Measurements from ENCODE around the gene NKAIN1.

The NKAIN1 gene

GRCh38 chr1:31151402-31151801, 88.3 kb downstream of the NKAIN1 start:
- Histone ChIP-seq H2AFZ (ENCODE audit: low read depth, low read length) (no peak overlapping the region), H3K4ac (ENCODE audit: low read depth in 1 of 2, low read length in 2 of 2) (no peak overlapping the region), H3K36me3 (ENCODE audit: control insufficient read depth in 1 of 2, insufficient read depth in 2 of 2, low read depth in 1 of 2, low read length in 2 of 2) (no peaks in the 10 kb centered on the region), H2BK12ac (ENCODE audit: low read length in 2 of 2) (no peak overlapping the region), H4K91ac (ENCODE audit: low read length) (no peak overlapping the region), H3K27me3 (ENCODE audit: control insufficient read depth in 1 of 2, insufficient read depth in 1 of 2, low read length in 2 of 2) (no peaks in the 10 kb centered on the region), H2BK15ac (ENCODE audit: low read depth, poor library complexity, severe bottlenecking) (no peak overlapping the region), H3K4me3 (ENCODE audit: insufficient read depth in 1 of 2, low read depth in 1 of 2, low read length in 2 of 2) (no peak overlapping the region), H3K27ac (ENCODE audit: low read length, poor library complexity, severe bottlenecking) (no peak overlapping the region), H3K23ac (ENCODE audit: low read length in 2 of 2) (no peak overlapping the region), H3K9ac (ENCODE audit: low read length) (no peak overlapping the region), H4K8ac (ENCODE audit: low read length) (no peak overlapping the region), H3K9me3 (ENCODE audit: control insufficient read depth, low read length) (no peaks in the 10 kb centered on the region), H3K4me2 (ENCODE audit: low read length, poor library complexity, severe bottlenecking) (no peak overlapping the region), H3K14ac (ENCODE audit: low read length in 2 of 2) (no peak overlapping the region), H2BK120ac (ENCODE audit: low read depth, low read length) (no peak overlapping the region), H2AK5ac (ENCODE audit: low read length, severe bottlenecking) (no peak overlapping the region), H2BK5ac (ENCODE audit: low read depth, low read length, poor library complexity, severe bottlenecking) (no peak overlapping the region), H3K4me1 (ENCODE audit: control insufficient read depth, insufficient read depth, low read depth, low read length) (peaks cover 2% of the 10 kb centered on the region), H3K79me1 (replicated peaks; ENCODE audit: low read length, poor library complexity, severe bottlenecking) (peaks cover 1% of the 10 kb centered on the region), H3K18ac (ENCODE audit: low read depth in 1 of 2, low read length in 2 of 2) (no peak overlapping the region)
- 100% methylated on average over 3 of the region's 3 CpGs for WGBS
- no peak for DNase-seq

DNA sequence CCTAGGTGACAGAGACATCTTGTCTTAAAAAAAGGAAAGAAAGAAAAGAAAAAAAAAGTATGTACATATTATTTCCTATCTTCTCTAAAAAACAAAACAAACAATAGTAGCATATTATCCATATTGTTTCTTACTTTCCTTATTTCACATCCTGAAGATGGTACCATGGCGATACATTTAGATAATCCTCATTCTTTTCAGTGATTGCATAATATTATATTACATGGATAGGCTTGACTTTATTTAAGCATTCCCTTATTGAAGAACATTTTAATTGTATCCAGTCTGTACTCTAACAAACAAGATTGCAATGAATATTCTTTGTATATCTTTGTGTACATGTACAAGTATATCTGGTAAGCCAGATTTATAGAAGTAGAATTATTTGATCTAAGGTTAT, 91.3 kb downstream of the NKAIN1 start:
- H3K27me3 ChIP-seq (ENCODE audit: control insufficient read depth in 1 of 2, insufficient read depth in 1 of 2, low read length in 2 of 2), result no peaks in the 10 kb centered on the region
- H2BK120ac ChIP-seq (ENCODE audit: low read depth, low read length), result no peak overlapping the region
- no peak overlapping the region for H3K9ac ChIP-seq (ENCODE audit: low read length)
- no CpG with 5 or more reads among the region's 1 CpG for WGBS
- H2AFZ ChIP-seq (ENCODE audit: low read depth, low read length), result no peak overlapping the region
- H3K79me1 ChIP-seq (replicated peaks; ENCODE audit: low read length, poor library complexity, severe bottlenecking), result no peaks in the 10 kb centered on the region
- no peak overlapping the region for H3K27ac ChIP-seq (ENCODE audit: low read length, poor library complexity, severe bottlenecking)
- H3K4ac ChIP-seq (ENCODE audit: low read depth in 1 of 2, low read length in 2 of 2), result no peak overlapping the region
- H2BK15ac ChIP-seq (ENCODE audit: low read depth, poor library complexity, severe bottlenecking), result no peak overlapping the region
- H3K14ac ChIP-seq (ENCODE audit: low read length in 2 of 2), result no peak overlapping the region
- H2BK12ac ChIP-seq (ENCODE audit: low read length in 2 of 2), result no peak overlapping the region
- no peaks in the 10 kb centered on the region for H3K9me3 ChIP-seq (ENCODE audit: control insufficient read depth, low read length)
- no peak for DNase-seq
- no peak overlapping the region for H3K4me3 ChIP-seq (ENCODE audit: insufficient read depth in 1 of 2, low read depth in 1 of 2, low read length in 2 of 2)
- H3K36me3 ChIP-seq (ENCODE audit: control insufficient read depth in 1 of 2, insufficient read depth in 2 of 2, low read depth in 1 of 2, low read length in 2 of 2), result no peaks in the 10 kb centered on the region
- no peak overlapping the region for H3K4me2 ChIP-seq (ENCODE audit: low read length, poor library complexity, severe bottlenecking)
- no peak overlapping the region for H4K91ac ChIP-seq (ENCODE audit: low read length)
- H3K4me1 ChIP-seq (ENCODE audit: control insufficient read depth, insufficient read depth, low read depth, low read length), result no peaks in the 10 kb centered on the region
- no peak overlapping the region for H2BK5ac ChIP-seq (ENCODE audit: low read depth, low read length, poor library complexity, severe bottlenecking)
- no peak overlapping the region for H2AK5ac ChIP-seq (ENCODE audit: low read length, severe bottlenecking)
- H3K23ac ChIP-seq (ENCODE audit: low read length in 2 of 2), result no peak overlapping the region
- no peak overlapping the region for H4K8ac ChIP-seq (ENCODE audit: low read length)
- no peak overlapping the region for H3K18ac ChIP-seq (ENCODE audit: low read depth in 1 of 2, low read length in 2 of 2)

- Histone ChIP-seq H3K27me3 (ENCODE audit: control insufficient read depth in 1 of 2, insufficient read depth in 1 of 2, low read length in 2 of 2) (no peaks in the 10 kb centered on the region), H2BK12ac (ENCODE audit: low read length in 2 of 2) (no peak overlapping the region), H3K23ac (ENCODE audit: low read length in 2 of 2) (no peak overlapping the region), H3K4me3 (ENCODE audit: insufficient read depth in 1 of 2, low read depth in 1 of 2, low read length in 2 of 2) (no peak overlapping the region), H3K27ac (ENCODE audit: low read length, poor library complexity, severe bottlenecking) (no peak overlapping the region), H3K4me1 (ENCODE audit: control insufficient read depth, insufficient read depth, low read depth, low read length) (no peaks in the 10 kb centered on the region), H2AK5ac (ENCODE audit: low read length, severe bottlenecking) (no peak overlapping the region), H3K4me2 (ENCODE audit: low read length, poor library complexity, severe bottlenecking) (no peak overlapping the region), H2AFZ (ENCODE audit: low read depth, low read length) (no peak overlapping the region), H4K91ac (ENCODE audit: low read length) (no peak overlapping the region), H3K9me3 (ENCODE audit: control insufficient read depth, low read length) (no peaks in the 10 kb centered on the region), H3K14ac (ENCODE audit: low read length in 2 of 2) (no peak overlapping the region), H3K18ac (ENCODE audit: low read depth in 1 of 2, low read length in 2 of 2) (no peak overlapping the region), H3K36me3 (ENCODE audit: control insufficient read depth in 1 of 2, insufficient read depth in 2 of 2, low read depth in 1 of 2, low read length in 2 of 2) (no peaks in the 10 kb centered on the region), H3K4ac (ENCODE audit: low read depth in 1 of 2, low read length in 2 of 2) (no peak overlapping the region), H3K9ac (ENCODE audit: low read length) (no peak overlapping the region), H4K8ac (ENCODE audit: low read length) (no peak overlapping the region), H2BK15ac (ENCODE audit: low read depth, poor library complexity, severe bottlenecking) (no peak overlapping the region), H2BK5ac (ENCODE audit: low read depth, low read length, poor library complexity, severe bottlenecking) (no peak overlapping the region), H3K79me1 (replicated peaks; ENCODE audit: low read length, poor library complexity, severe bottlenecking) (no peaks in the 10 kb centered on the region), H2BK120ac (ENCODE audit: low read depth, low read length) (no peak overlapping the region)
- DNase-seq, result no peak
- 81% methylated on average over 3 of the region's 3 CpGs for WGBS
Observed at GRCh38 chr1:31145648-31146047, 94.0 kb downstream of the NKAIN1 start.

DNA sequence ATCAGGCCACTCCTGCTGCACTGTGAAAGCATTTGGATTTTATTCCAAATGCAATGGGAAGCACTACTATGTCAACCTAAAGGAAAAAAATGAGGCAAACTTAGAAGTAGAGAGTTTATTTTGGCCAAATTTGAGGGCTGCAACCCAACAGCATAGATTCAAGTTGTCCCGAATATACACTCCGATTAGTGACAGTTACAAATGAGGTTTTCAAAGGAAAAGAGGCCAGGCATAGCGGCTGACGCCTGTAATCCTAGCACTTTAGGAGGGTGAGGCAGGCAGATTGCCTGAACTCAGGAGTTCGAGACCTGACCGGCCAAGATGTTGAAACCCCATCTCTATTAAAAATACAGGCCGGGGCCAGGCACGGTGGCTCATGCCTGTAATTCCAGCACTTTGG, 95.2 kb downstream of the NKAIN1 start:
- H2BK12ac ChIP-seq (ENCODE audit: low read length in 2 of 2), result no peak overlapping the region
- no peak overlapping the region for H3K9ac ChIP-seq (ENCODE audit: low read length)
- no peak overlapping the region for H2BK5ac ChIP-seq (ENCODE audit: low read depth, low read length, poor library complexity, severe bottlenecking)
- H3K4ac ChIP-seq (ENCODE audit: low read depth in 1 of 2, low read length in 2 of 2), result no peak overlapping the region
- no peak for DNase-seq
- no peaks in the 10 kb centered on the region for H3K36me3 ChIP-seq (ENCODE audit: control insufficient read depth in 1 of 2, insufficient read depth in 2 of 2, low read depth in 1 of 2, low read length in 2 of 2)
- no peak overlapping the region for H2BK15ac ChIP-seq (ENCODE audit: low read depth, poor library complexity, severe bottlenecking)
- H3K79me1 ChIP-seq (replicated peaks; ENCODE audit: low read length, poor library complexity, severe bottlenecking), result no peaks in the 10 kb centered on the region
- no peak overlapping the region for H3K23ac ChIP-seq (ENCODE audit: low read length in 2 of 2)
- no peak overlapping the region for H3K14ac ChIP-seq (ENCODE audit: low read length in 2 of 2)
- no peak overlapping the region for H2AFZ ChIP-seq (ENCODE audit: low read depth, low read length)
- no peaks in the 10 kb centered on the region for H3K27me3 ChIP-seq (ENCODE audit: control insufficient read depth in 1 of 2, insufficient read depth in 1 of 2, low read length in 2 of 2)
- no peak overlapping the region for H2AK5ac ChIP-seq (ENCODE audit: low read length, severe bottlenecking)
- no peak overlapping the region for H2BK120ac ChIP-seq (ENCODE audit: low read depth, low read length)
- H3K4me2 ChIP-seq (ENCODE audit: low read length, poor library complexity, severe bottlenecking), result no peak overlapping the region
- no peaks in the 10 kb centered on the region for H3K4me1 ChIP-seq (ENCODE audit: control insufficient read depth, insufficient read depth, low read depth, low read length)
- WGBS, result 94% methylated on average over 6 of the region's 8 CpGs
- H3K27ac ChIP-seq (ENCODE audit: low read length, poor library complexity, severe bottlenecking), result no peak overlapping the region
- H3K9me3 ChIP-seq (ENCODE audit: control insufficient read depth, low read length), result no peaks in the 10 kb centered on the region
- no peak overlapping the region for H4K8ac ChIP-seq (ENCODE audit: low read length)
- no peak overlapping the region for H4K91ac ChIP-seq (ENCODE audit: low read length)
- H3K4me3 ChIP-seq (ENCODE audit: insufficient read depth in 1 of 2, low read depth in 1 of 2, low read length in 2 of 2), result no peak overlapping the region
- H3K18ac ChIP-seq (ENCODE audit: low read depth in 1 of 2, low read length in 2 of 2), result no peak overlapping the region
